ENCODE results near the gene ARHGAP22.
A peak's percentile ranks its signal among the peaks of the same experiment; 100 is the strongest.

The ARHGAP22 gene

GRCh38 chr10:48638739-48639527, 34.1 kb upstream of the ARHGAP22 start:
- DNase-seq (ENCODE audit: insufficient read length, low spot score) = no peak
- no peak for FAIRE-seq
- no peak for TF ChIP-seq POLR2A (IDR thresholded peaks at IDR 0.05; ENCODE audit: low read depth, low read length)

- DNase-seq (ENCODE audit: insufficient read length, low spot score) (no peak), FAIRE-seq (no peak)
- TF ChIP-seq POLR2A (IDR thresholded peaks at IDR 0.05; ENCODE audit: low read depth, low read length) = no peak
Measured at GRCh38 chr10:48638158-48638557, 33.3 kb upstream of the ARHGAP22 start.

- DNase-seq (ENCODE audit: insufficient read length, low spot score) (no peak), FAIRE-seq (no peak)
- no peak for TF ChIP-seq POLR2A (IDR thresholded peaks at IDR 0.05; ENCODE audit: low read depth, low read length)
Measured at GRCh38 chr10:48636901-48637300, 32.0 kb upstream of the ARHGAP22 start.

- no peak for TF ChIP-seq POLR2A (IDR thresholded peaks at IDR 0.05; ENCODE audit: low read depth, low read length)
- DNase-seq (ENCODE audit: insufficient read length, low spot score) (no peak), FAIRE-seq (no peak)
Measured at GRCh38 chr10:48636231-48636630, 31.4 kb upstream of the ARHGAP22 start.

- no peak for FAIRE-seq
- DNase-seq (ENCODE audit: insufficient read length, low spot score) = no peak
- TF ChIP-seq POLR2A (IDR thresholded peaks at IDR 0.05; ENCODE audit: low read depth, low read length) = no peak
Measured at GRCh38 chr10:48634984-48635557, 30.2 kb upstream of the ARHGAP22 start.

GRCh38 chr10:48634198-48634983, 29.5 kb upstream of the ARHGAP22 start:
- FAIRE-seq = peak; percentile 36
- TF ChIP-seq POLR2A (IDR thresholded peaks at IDR 0.05; ENCODE audit: low read depth, low read length) = no peak
- DNase-seq (ENCODE audit: insufficient read length, low spot score) = no peak

GRCh38 chr10:48633381-48634197, 28.7 kb upstream of the ARHGAP22 start:
- DNase-seq (ENCODE audit: insufficient read length, low spot score) = no peak
- FAIRE-seq = no peak
- TF ChIP-seq POLR2A (IDR thresholded peaks at IDR 0.05; ENCODE audit: low read depth, low read length) = no peak

- TF ChIP-seq POLR2A (IDR thresholded peaks at IDR 0.05; ENCODE audit: low read depth, low read length) = no peak
- DNase-seq (ENCODE audit: insufficient read length, low spot score) (no peak), FAIRE-seq (no peak)
Measured at GRCh38 chr10:48632166-48632565, 27.3 kb upstream of the ARHGAP22 start.

- DNase-seq (ENCODE audit: insufficient read length, low spot score) = no peak
- no peak for FAIRE-seq
- TF ChIP-seq POLR2A (IDR thresholded peaks at IDR 0.05; ENCODE audit: low read depth, low read length) = no peak
Measured at GRCh38 chr10:48627984-48628609, 23.2 kb upstream of the ARHGAP22 start.

- FAIRE-seq = no peak
- no peak for DNase-seq (ENCODE audit: insufficient read length, low spot score)
- no peak for TF ChIP-seq POLR2A (IDR thresholded peaks at IDR 0.05; ENCODE audit: low read depth, low read length)
Measured at GRCh38 chr10:48626986-48627731, 22.3 kb upstream of the ARHGAP22 start.

- TF ChIP-seq POLR2A (IDR thresholded peaks at IDR 0.05; ENCODE audit: low read depth, low read length) = no peak
- DNase-seq (ENCODE audit: insufficient read length, low spot score) (no peak), FAIRE-seq (no peak)
Measured at GRCh38 chr10:48626447-48626846, 21.6 kb upstream of the ARHGAP22 start.

- no peak for TF ChIP-seq POLR2A (IDR thresholded peaks at IDR 0.05; ENCODE audit: low read depth, low read length)
- no peak for FAIRE-seq
- DNase-seq (ENCODE audit: insufficient read length, low spot score) = no peak
Measured at GRCh38 chr10:48625826-48626134, 20.9 kb upstream of the ARHGAP22 start.

GRCh38 chr10:48623607-48624132, 18.8 kb upstream of the ARHGAP22 start:
- DNase-seq (ENCODE audit: insufficient read length, low spot score) (no peak), FAIRE-seq (no peak)
- no peak for TF ChIP-seq POLR2A (IDR thresholded peaks at IDR 0.05; ENCODE audit: low read depth, low read length)
